Esophagus muscularis mucosa (tissue), 3 donors: ENCODE results near the gene BMP5.

Experiments used
- CTCF ChIP-seq, 3 experiments: fragments of 200-600 bp in 2 of 3; fragments of 450-650 bp in 1 of 3; sonication (generic) in 2 of 3; IDR thresholded peaks; one replicate each; pipeline ENCODE4 v1.5.1; 2017 to 2019; ENCODE audit warnings: antibody characterized with exemption in 3 of 3, mild to moderate bottlenecking in 2 of 3, moderate library complexity in 1 of 3
- POLR2A ChIP-seq: fragments of 450-650 bp; IDR thresholded peaks from one replicate; pipeline ENCODE4 v1.6.1; 2017; ENCODE audit warnings: antibody characterized with exemption, moderate library complexity, mild to moderate bottlenecking, low read depth

GRCh38 chr6:55778705-55779104 is 96.7 kb downstream of the BMP5 start:
- TF ChIP-seq CTCF (IDR thresholded peaks at IDR 0.05) (no peak), POLR2A (no peak)
